ENCODE data around the gene LARP1. TPM values are rescaled to one million over a fixed set of nuclear protein-coding genes. Genes with fewer than 3 reads are reported as not detected.

LARP1 gene
- polyA plus RNA-seq (2012; ENCODE audit: missing spikeins), result 56.5 TPM

DNA sequence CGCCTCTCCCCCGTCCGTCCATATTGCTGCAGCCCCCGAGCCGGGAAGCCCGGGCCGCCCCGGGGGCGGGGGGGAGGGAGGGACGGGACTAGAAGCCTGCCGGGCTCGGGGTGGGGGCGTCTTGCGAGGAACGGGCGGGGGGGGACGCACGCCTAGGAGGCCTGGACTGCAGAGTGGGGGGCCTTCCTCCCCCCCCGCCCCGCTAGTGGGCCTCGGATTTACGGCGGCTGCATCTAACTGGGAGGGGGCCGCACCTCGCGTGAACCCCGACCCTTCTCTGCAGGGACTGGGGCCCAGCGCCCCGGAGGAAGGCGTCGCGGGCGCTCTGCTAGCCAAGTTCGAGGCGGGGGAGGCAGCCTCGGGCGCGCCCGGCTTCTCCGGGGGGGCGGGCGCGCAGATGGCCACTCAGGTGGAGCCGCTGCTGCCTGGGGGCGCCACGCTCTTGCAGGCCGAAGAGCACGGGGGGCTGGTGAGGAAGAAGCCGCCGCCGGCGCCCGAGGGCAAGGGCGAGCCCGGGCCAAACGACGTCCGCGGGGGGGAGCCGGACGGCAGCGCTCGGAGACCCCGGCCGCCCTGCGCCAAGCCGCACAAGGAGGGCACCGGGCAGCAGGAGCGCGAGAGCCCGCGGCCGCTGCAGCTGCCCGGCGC is at the start of gene LARP1:
Gene LARP1, plus strand, starts transcription at position 17 of the 648 bp plus-strand sequence. Its CDS starts 381 bp downstream, at position 398.
- TF ChIP-seq POLR2A (IDR thresholded peaks at IDR 0.05; ENCODE audit: low read depth, low read length), result no peak
- no peak; the same call in 1 of the 2 replicates for TF ChIP-seq TAF1 (IDR thresholded peaks at IDR 0.05; ENCODE audit: borderline replicate concordance, low read depth, low read length)
- TF ChIP-seq POLR2AphosphoS5 (IDR thresholded peaks at IDR 0.05; ENCODE audit: low read depth, low read length), result no peak
- DNase-seq (ENCODE audit: insufficient read length), result no peak
- no peak for FAIRE-seq

GRCh38 chr5:154706416-154706815 is 48.8 kb upstream of the LARP1 start:
- no peak for DNase-seq (ENCODE audit: insufficient read length)
- TF ChIP-seq POLR2AphosphoS5 (IDR thresholded peaks at IDR 0.05; ENCODE audit: low read depth, low read length) (no peak), POLR2A (IDR thresholded peaks at IDR 0.05; ENCODE audit: low read depth, low read length) (no peak), TAF1 (IDR thresholded peaks at IDR 0.05; ENCODE audit: borderline replicate concordance, low read depth, low read length) (no peak)
- no peak for FAIRE-seq

DNA sequence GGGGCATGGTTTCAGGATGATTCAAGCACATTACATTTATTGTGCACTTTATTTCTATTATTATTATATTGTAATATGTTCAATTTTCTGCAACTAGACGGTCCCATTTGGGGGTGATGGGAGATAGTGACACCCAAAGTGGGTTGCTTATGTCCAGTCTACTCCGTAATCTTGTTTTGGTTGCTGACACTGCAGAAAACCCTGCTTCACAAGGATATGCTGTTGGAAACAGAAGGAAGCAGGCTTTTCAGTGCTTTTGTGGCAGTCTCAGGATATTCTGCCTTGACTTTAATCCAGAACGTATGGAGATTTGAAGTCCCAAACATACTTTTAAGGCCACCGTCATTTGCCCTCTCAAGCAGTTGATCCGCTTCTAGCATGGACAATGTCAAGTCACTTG is 47.5 kb upstream of the LARP1 start:
- FAIRE-seq, result no peak
- no peak for TF ChIP-seq POLR2AphosphoS5 (IDR thresholded peaks at IDR 0.05; ENCODE audit: low read depth, low read length)
- TF ChIP-seq TAF1 (IDR thresholded peaks at IDR 0.05; ENCODE audit: borderline replicate concordance, low read depth, low read length), result no peak
- TF ChIP-seq POLR2A (IDR thresholded peaks at IDR 0.05; ENCODE audit: low read depth, low read length), result no peak
- no peak for DNase-seq (ENCODE audit: insufficient read length)

GRCh38 chr5:154708207-154708606 is 47.0 kb upstream of the LARP1 start:
- DNase-seq (ENCODE audit: insufficient read length) (no peak), FAIRE-seq (no peak)
- TF ChIP-seq TAF1 (IDR thresholded peaks at IDR 0.05; ENCODE audit: borderline replicate concordance, low read depth, low read length) (no peak), POLR2A (IDR thresholded peaks at IDR 0.05; ENCODE audit: low read depth, low read length) (no peak)

DNA sequence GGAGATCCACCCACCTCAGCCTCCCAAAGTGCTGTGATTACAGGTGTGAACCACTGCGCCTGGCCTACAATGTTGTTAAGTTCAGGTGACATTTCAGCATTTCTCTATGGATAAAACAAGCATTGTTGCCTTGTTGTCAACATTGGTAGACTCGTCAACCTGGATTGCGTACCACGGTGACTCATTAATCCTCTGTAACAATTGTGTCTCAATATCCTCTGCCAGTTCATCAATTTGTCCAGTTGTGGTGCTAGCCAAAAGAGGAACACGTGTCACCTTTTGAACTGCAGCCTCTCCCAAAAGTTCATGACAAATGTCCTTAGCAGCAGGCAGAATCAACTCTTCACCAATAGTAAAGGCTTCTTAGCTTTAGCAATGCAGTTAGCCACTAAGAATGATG is 46.3 kb upstream of the LARP1 start:
- DNase-seq (ENCODE audit: insufficient read length) (no peak), FAIRE-seq (no peak)
- TF ChIP-seq POLR2AphosphoS5 (IDR thresholded peaks at IDR 0.05; ENCODE audit: low read depth, low read length), result no peak
- no peak for TF ChIP-seq TAF1 (IDR thresholded peaks at IDR 0.05; ENCODE audit: borderline replicate concordance, low read depth, low read length)
- TF ChIP-seq POLR2A (IDR thresholded peaks at IDR 0.05; ENCODE audit: low read depth, low read length), result no peak

DNA sequence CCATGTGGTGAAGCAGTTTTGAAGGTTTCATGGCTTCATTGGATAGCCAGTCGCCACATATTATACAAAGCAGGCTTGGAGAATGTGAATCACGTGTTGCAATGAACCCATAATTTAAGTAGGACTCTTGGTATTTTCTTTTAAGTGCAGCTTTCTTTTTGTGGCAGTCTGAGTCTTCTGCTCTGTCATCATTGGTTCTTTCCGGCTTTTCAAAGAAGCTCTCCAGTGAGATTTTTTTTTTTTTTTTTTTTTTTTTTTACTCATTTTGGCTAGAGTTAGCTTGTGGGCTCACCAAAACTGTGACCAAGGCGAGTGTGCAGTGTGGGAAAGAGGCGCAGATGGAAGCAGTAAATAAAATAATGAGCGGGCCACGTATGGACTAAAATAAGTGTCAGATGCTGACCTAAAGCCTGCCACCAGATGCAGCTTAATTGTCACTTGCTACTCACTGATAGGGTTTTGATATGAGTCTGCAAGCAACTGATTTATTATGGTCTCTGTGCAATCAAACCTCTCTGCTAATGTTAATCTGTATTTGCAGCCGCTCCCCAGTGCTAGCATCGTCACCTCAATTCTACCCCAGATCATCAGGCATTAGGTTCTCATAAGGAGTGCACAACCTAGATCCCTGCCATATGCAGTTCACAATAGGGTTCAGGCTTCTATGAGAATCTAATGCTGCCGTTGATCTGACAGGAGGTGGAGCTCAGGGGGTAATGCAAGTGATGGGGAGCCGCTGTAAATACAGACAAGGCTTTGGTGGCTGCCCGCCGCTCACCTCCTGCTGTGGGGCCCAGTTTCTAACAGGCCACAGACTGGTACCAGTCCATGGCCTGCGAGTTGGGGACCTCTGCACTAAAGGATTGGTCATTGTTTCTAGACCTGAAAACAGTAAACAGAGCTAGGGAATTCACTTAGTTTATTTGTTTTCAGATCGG is 45.5 kb upstream of the LARP1 start:
- TF ChIP-seq TAF1 (IDR thresholded peaks at IDR 0.05; ENCODE audit: borderline replicate concordance, low read depth, low read length), result no peak
- TF ChIP-seq POLR2A (IDR thresholded peaks at IDR 0.05; ENCODE audit: low read depth, low read length), result no peak
- no peak for TF ChIP-seq POLR2AphosphoS5 (IDR thresholded peaks at IDR 0.05; ENCODE audit: low read depth, low read length)
- DNase-seq (ENCODE audit: insufficient read length) (no peak), FAIRE-seq (no peak)

DNA sequence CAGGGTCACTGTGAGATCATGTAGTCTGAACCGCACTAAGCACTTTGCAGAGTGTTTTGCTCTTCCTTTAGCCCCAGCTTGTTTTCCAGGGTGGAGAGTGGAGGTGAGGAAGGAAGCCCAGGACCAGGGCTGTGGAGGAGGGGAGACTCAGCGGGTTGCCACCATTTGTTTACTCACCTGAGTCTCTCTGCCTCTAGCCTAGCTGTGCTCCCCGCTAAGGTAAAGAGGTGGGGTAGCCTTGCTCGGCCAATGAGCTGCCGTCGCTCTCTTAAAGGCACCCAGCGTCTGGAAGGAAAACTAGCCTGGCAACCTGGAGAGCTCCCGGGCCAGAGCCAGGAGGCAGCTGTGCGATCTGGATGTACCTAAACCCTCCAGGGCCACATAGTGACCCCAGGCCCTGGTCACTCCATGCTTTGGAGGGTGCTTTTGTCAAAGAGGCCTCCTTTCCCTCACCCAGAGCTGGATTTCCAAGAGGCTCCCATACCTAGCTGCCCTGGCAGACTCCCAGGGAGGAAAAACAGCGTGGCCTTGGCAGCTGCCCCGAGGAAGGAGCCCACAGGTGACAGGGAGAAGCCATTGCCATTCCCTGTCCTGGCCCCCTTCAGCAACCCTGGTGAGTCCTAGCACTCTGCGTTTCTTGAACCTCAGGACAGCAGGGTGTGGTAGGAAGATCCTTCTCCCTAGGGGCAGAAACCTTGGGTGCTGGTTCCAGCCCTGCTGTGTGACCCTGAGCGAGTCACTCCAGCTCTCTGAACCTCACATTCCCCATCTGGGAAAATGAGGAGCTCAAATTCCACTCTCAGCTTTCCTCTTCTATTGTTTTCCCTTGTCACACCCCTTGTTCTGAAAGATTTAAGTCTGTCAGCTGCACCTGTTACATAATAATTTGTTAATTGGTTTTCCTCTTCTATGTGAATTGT is 42.4 kb upstream of the LARP1 start:
- no peak for FAIRE-seq
- no peak for DNase-seq (ENCODE audit: insufficient read length)
- no peak for TF ChIP-seq TAF1 (IDR thresholded peaks at IDR 0.05; ENCODE audit: borderline replicate concordance, low read depth, low read length)
- no peak for TF ChIP-seq POLR2AphosphoS5 (IDR thresholded peaks at IDR 0.05; ENCODE audit: low read depth, low read length)
- TF ChIP-seq POLR2A (IDR thresholded peaks at IDR 0.05; ENCODE audit: low read depth, low read length), result no peak

DNA sequence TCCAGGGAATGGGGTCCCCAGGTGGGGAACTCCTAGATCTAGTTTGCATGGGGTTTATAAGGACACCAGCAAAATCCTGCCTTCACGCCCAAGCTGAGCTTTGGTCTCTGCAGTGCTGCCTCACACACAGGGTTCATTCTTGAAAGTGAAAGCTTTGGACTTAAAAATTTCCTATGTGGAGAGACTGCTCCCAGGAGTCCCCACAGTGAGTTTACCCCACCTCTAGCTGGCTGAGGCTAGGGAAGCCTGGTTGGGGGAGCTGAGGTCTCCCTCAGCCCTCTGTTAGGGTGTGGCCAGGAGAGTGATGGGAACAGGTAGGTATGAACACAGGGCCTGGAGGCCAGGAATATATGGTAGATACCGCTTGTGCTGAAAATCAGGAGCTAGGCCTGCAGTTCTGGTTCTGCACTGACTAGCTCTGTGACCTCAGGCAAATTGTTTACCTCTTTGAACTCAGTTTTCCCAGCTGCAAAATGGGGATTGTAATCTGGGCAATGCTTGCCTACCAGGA is 41.5 kb upstream of the LARP1 start:
- FAIRE-seq (no peak), DNase-seq (ENCODE audit: insufficient read length) (no peak)
- TF ChIP-seq POLR2A (IDR thresholded peaks at IDR 0.05; ENCODE audit: low read depth, low read length) (no peak), TAF1 (IDR thresholded peaks at IDR 0.05; ENCODE audit: borderline replicate concordance, low read depth, low read length) (no peak), POLR2AphosphoS5 (IDR thresholded peaks at IDR 0.05; ENCODE audit: low read depth, low read length) (no peak)

- TF ChIP-seq POLR2A (IDR thresholded peaks at IDR 0.05; ENCODE audit: low read depth, low read length) (no peak), POLR2AphosphoS5 (IDR thresholded peaks at IDR 0.05; ENCODE audit: low read depth, low read length) (no peak), TAF1 (IDR thresholded peaks at IDR 0.05; ENCODE audit: borderline replicate concordance, low read depth, low read length) (no peak)
- DNase-seq (ENCODE audit: insufficient read length) (no peak), FAIRE-seq (no peak)
These were observed 40.8 kb upstream of the LARP1 start for GRCh38 chr5:154714266-154714986.

DNA sequence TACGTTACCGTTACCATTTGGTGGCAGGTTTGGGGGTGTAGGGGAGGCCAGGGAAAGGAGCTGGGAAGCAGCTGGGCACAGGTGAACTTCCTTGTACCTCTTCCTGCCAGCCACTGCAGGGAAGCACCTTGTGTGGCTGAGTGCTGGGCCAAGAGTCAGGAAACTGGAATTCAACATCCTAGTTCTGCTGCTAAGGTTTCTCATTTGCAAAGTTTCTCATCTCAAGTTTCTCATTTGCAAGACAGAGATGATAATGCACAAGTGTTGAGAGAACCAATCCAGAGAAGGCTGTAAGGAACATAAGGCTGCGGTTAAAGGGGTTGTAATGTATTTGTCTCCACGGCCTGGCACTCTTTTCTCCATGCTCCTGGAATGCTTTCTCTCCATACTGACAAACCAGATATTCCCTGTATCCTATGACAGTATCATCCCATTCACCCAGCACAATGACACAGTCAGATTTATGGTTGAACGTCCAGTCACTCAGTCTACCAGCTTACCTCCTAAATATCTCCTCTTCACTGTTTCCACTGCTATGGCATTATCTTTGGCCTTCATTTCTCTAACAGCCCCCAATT is 33.6 kb upstream of the LARP1 start:
- no peak for TF ChIP-seq TAF1 (IDR thresholded peaks at IDR 0.05; ENCODE audit: borderline replicate concordance, low read depth, low read length)
- DNase-seq (ENCODE audit: insufficient read length), result no peak
- no peak for FAIRE-seq
